ENCODE data around the gene MINDY3.
"Not testable (repeated sequence)": the region's sequence is repeated elsewhere in the genome, so short reads cannot be mapped to it uniquely, and the experiment has no call there.

The MINDY3 gene

GRCh38 chr10:15856328-15857015 is 3.8 kb downstream of the MINDY3 start:
- DNase-seq: no peak

GRCh38 chr10:15853800-15854199 is 6.5 kb downstream of the MINDY3 start:
- no peak for DNase-seq

DNA sequence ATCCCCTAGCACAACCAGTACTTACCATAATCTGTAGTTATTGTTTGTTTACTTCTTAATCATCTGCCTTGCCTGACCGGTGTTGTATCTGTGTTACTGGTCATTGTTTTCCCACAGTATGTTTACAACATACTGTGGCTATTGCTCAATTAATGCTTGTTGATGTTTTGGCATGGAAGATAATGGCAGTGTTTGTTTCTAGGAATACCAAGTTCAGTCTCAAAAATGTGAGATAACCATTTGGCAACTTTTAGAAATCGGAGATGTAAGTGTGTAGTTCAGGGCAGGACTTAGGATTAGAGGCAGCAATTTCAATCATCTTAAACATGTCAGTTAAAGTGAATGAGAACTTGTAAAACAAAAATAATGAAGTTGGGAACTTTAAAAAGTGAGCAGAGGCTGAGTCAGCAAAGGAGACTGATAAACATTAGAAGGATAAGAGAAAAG is 8.2 kb downstream of the MINDY3 start:
- no peak for DNase-seq

DNA sequence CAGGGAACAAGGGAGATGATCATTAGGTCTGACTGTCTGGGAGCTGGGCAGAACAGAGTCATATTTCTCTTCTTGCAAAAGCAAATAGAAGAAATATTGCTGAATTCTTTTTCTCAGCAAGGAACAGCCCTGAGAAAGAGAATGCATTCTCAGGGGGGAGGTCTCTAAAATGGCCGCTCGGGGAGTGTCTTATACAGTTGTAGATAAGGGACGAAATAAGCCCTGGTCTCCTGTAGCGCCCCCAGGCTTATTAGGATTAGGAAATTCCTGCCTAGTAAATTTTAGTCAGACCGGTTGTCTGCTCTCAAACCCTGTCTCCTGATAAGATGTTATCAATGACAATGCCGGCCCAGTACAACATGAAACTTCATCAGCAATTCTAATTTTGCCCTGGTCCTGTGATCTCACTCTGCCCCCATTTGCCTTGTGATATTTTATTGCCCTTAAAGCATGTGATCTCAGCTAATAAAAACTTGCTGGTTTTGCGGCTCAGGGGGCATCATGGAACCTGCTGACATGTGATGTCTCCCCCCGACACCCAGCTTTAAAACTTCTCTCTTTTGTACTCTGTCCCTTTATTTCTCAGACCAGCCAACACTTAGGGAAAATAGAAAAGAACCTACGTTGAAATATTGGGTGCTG is 9.8 kb downstream of the MINDY3 start:
- not testable (repeated sequence) for DNase-seq

DNA sequence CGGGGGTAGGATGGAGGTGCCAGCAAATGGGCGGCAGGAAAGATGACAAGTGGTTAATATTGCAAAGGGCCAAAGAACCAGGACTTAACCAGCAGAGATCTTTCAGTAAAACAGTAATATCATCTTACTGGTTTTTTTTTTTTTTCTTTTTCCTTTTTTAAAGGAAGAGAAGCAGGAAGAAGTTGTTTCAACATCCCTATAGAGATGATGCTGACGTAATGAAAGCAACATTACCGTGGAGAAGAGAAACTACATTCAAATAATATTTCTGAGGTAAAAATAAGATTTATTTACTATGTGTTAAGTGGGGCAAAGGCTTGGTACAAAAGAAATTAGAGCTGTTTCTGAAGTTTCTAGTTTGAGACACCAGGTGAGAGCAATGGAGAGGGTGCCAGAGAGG is 11.0 kb downstream of the MINDY3 start:
- no peak for DNase-seq

- DNase-seq: no peak
Measured at GRCh38 chr10:15847481-15847880, 12.8 kb downstream of the MINDY3 start.

GRCh38 chr10:15844517-15844916 is 15.8 kb downstream of the MINDY3 start:
- DNase-seq: no peak

DNA sequence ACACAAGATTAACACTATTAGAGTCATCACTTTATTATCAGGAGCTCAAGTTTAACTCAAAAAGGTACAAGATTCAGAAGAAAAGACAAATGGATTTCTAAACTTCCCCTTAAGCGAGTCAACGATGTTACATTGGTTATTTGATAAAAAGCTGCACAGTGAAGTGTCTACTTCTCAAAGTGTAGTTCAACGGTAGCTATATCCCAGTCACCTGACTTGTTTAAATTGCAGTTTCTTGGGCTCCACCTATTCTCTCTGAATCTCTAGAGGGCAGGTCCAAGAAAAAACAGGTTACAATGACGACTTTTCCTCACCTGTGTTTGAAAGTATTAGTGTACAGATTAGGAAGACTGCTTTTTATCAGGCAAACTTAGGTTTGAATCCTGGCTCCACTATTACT is 16.6 kb downstream of the MINDY3 start:
- DNase-seq: no peak

GRCh38 chr10:15842556-15843169 is 17.6 kb downstream of the MINDY3 start:
- no peak for DNase-seq

- no peak for DNase-seq
Measured at GRCh38 chr10:15841696-15842095, 18.6 kb downstream of the MINDY3 start.

GRCh38 chr10:15836807-15837206 is 23.5 kb downstream of the MINDY3 start:
- DNase-seq: no peak

GRCh38 chr10:15829495-15829894 is 30.8 kb downstream of the MINDY3 start:
- DNase-seq: no peak

DNA sequence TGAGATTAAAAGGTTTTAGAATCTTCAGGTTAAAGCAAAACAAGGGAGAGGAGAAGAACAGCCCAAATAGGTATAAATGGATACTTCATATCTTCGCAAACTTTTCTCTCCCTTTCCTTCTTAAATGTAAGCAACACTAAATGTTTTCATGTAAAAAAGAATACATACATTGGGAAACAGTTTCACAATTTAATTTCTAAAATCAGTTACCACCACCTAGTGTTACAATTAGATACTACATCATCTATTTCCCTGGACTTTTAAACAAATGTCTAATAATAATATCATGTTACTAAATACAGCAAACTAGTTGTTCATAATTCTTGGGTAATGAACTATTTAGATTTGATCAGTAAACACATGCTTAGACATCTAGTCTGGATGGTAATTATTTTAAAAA is 35.8 kb downstream of the MINDY3 start:
- DNase-seq: no peak

- DNase-seq: no peak
Measured at GRCh38 chr10:15822131-15822530, 38.2 kb downstream of the MINDY3 start.

DNA sequence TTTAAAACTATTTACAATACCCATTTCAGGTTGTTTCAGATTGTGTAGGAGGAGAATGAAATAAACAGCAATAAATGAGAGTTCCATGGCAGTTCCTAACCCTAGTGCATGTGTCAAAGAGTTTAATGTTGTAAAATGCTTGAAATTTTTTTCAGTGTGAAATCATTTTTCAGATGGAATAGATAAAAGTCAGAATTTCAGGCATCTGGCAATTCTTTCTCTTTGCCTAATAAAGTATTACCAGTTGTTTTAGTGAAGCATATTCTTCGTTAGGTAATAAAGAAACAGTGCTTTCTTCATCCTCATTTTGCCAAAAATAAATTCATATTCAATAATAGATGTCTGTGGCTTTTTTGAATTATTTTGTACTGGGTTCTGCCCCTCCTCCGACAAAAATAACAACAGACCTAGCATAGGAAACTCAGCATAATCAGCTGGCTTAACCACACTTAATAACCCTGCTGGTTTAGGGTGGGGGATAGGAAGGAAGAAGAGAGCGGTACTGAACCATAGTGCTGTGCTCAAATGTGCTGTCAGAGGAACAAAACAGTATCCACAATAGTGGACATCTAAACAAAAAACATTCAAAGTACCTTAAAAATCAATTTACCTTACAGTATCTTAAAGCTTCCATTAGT is 39.1 kb downstream of the MINDY3 start:
- DNase-seq: no peak

GRCh38 chr10:15817409-15818046 is 42.8 kb downstream of the MINDY3 start:
- no peak for DNase-seq

DNA sequence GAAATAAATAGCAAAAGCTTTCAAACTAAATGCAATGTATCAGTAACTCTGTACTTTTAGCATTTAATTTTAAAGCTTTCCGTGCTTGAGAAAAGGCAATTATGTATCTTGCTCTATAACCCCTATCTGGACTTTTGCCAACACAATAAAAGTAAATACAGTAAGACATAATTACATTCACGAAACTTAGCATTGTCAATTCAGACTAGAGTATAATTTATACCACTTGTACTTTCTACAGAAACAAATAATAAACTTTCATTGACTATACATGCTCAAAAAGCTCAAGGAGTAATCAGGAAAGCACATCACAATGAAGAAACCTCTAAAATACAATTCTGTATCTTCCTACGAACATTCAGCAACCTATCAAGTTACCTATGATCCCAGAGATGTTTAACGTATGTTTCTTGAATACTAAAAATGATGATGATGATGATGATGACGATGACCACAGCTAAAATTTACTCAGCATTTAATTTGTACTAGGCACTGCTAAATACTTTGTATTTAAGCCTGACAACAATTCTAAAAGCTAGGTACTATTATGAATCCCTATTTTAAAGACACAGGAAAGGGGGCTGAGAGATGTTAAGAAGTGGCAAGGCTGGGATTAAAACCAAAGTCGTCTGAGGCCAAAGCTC is 44.9 kb downstream of the MINDY3 start:
- DNase-seq: no peak

DNA sequence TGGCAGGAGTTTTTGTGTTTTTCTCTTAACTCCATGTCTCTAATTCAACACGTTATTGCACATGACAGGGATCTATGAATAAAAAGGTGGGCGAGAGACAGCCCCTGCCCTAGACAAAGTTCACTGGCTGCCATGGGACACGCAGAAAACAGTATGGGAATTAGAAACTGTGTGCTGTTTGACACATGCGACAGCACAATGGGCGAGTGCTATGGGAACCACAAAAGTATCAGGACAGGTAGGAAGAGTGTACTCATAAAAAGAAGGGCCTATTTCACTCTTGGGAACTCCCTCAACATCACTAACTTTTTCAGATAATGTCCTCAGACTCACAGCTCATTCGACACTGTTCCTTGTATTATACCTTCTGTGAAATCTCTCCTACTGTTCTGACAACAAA is 45.7 kb downstream of the MINDY3 start:
- DNase-seq: no peak

- no peak for DNase-seq
Measured at GRCh38 chr10:15813415-15813814, 46.9 kb downstream of the MINDY3 start.

DNA sequence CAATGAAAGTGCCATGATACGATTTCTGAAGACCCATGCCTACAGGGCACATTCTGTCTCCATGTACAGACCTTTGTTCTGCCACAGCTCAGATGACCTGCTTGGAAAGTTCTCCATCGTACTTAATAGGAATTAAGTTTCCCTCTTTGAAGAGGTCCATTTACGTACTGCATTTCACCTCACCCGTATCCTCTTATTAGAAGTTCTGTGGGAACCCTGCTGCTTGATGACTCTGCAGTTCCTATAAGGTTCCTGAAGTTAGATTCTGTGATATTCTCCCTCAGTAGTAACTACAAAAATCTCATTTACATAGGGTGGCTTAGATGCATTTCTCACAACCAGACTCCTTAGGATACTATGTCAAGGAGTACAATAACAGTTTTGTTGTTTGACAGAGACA is 50.9 kb downstream of the MINDY3 start:
- no peak for DNase-seq

DNA sequence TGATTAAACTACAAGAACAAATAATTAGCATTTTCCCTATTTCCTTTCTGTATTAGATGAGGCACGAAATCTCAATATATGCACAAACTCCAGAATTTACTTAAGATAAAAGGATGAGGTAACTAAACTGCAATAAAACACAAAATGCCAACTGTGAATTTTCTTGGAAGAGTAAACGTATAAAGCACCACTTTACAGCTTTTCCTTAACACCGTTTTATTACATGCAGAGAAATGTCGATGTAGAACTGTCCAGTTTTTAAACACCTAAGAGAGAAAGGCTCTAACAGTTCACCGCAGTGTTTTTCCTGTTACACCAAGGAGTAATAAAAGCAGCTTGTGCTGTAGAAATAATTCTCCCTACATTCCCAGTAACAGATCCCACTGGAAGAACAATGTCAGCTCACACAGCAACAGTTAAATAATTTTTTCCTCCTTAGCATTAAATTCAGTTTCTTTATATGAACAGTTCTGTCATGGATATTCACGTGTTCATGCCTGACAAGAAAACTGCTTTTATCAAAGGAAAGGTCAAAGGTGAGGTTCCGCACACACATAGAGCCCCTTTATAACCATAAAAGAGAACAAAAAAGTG is 52.0 kb downstream of the MINDY3 start:
- DNase-seq: no peak

DNA sequence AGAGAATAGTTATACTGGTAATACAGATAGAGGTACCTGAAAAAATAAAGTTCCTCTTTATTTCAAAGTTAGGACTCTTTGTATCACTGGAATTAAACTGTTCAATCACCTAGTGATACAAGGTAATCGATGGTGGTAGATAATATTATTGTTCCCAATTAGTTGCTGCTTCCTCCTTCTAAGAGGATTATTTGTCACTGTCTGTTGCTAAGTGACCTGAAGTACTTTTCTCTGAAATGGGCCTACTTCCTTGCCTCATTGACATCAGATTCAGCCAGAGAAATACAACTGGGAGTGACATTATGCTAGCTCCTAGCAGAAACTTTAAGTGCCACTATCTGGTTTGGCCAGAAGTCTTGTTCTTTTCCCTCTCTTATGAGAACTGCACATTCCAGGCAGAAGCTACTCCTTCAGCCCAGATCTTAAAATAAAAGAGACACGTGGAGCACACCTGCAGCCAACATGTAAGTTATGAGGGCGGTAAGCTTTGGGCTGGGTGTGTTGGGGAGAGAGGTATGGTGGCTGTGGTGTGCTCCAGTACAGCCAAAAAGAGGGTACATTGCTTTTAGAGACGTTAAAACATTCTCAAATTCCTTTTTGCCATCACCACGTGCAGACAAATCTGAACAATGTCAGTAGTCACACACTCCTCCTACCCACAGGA is 54.8 kb downstream of the MINDY3 start:
- no peak for DNase-seq

Data from activated CD8-positive, alpha-beta memory T cell treated with anti-CD3 and anti-CD28 coated beads for 24 hours (primary cell).